ENCODE data around the gene NPFFR1.

GRCh38 chr10:70303730-70304129 is 19.9 kb upstream of the NPFFR1 start:
- TF ChIP-seq POLR2A (IDR thresholded peaks at IDR 0.05) (no peak), POLR2AphosphoS5 (IDR thresholded peaks at IDR 0.05) (no peak), EP300 (IDR thresholded peaks at IDR 0.05; ENCODE audit: low read depth) (no peak)
- TF ChIP-seq, protein P1, sequence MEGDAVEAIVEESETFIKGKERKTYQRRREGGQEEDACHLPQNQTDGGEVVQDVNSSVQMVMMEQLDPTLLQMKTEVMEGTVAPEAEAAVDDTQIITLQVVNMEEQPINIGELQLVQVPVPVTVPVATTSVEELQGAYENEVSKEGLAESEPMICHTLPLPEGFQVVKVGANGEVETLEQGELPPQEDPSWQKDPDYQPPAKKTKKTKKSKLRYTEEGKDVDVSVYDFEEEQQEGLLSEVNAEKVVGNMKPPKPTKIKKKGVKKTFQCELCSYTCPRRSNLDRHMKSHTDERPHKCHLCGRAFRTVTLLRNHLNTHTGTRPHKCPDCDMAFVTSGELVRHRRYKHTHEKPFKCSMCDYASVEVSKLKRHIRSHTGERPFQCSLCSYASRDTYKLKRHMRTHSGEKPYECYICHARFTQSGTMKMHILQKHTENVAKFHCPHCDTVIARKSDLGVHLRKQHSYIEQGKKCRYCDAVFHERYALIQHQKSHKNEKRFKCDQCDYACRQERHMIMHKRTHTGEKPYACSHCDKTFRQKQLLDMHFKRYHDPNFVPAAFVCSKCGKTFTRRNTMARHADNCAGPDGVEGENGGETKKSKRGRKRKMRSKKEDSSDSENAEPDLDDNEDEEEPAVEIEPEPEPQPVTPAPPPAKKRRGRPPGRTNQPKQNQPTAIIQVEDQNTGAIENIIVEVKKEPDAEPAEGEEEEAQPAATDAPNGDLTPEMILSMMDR (IDR thresholded peaks at IDR 0.05) = no peak

All from transverse colon (tissue), 4 donors.